HG02588 (cell line): Measurements from ENCODE around the gene CORO1C.
"Not testable (repeated sequence)": the region's sequence is repeated elsewhere in the genome, so short reads cannot be mapped to it uniquely, and the experiment has no call there.

Source experiments
- ATAC-seq: cut with Tn5 transposase; IDR thresholded peaks from one replicate; pipeline ENCODE4 v1.9.1; 2021; ENCODE audit warnings: mild to moderate bottlenecking, moderate library complexity; ENCODE audit not compliant: unreplicated experiment

CORO1C gene

GRCh38 chr12:108755481-108755880 is 24.2 kb upstream of the CORO1C start:
- ATAC-seq = no peak

- no peak for ATAC-seq
Measured at GRCh38 chr12:108753976-108754375, 22.7 kb upstream of the CORO1C start.

- ATAC-seq = no peak
Measured at GRCh38 chr12:108752387-108752786, 21.1 kb upstream of the CORO1C start.

- no peak for ATAC-seq
Measured at GRCh38 chr12:108751821-108752220, 20.5 kb upstream of the CORO1C start.

- not testable (repeated sequence) for ATAC-seq
Measured at GRCh38 chr12:108751003-108751402, 19.7 kb upstream of the CORO1C start.

- ATAC-seq = no peak
Measured at GRCh38 chr12:108750526-108750925, 19.2 kb upstream of the CORO1C start.

- no peak for ATAC-seq
Measured at GRCh38 chr12:108747563-108747962, 16.2 kb upstream of the CORO1C start.

- ATAC-seq = no peak
Measured at GRCh38 chr12:108745641-108746040, 14.3 kb upstream of the CORO1C start.

GRCh38 chr12:108744021-108744897 is 12.9 kb upstream of the CORO1C start:
- no peak for ATAC-seq

- no peak for ATAC-seq
Measured at GRCh38 chr12:108738170-108738569, 6.9 kb upstream of the CORO1C start.

GRCh38 chr12:108735855-108736254 is 4.5 kb upstream of the CORO1C start:
- ATAC-seq = no peak

GRCh38 chr12:108734200-108734906 is 3.0 kb upstream of the CORO1C start:
- ATAC-seq = no peak

- not testable (repeated sequence) for ATAC-seq
Measured at GRCh38 chr12:108733230-108733531, 1.9 kb upstream of the CORO1C start.

- no peak for ATAC-seq
Measured at GRCh38 chr12:108732489-108733229, 1.3 kb upstream of the CORO1C start.

GRCh38 chr12:108731866-108732461 is 646 bp upstream of the CORO1C start:
- ATAC-seq = peak; percentile 52

GRCh38 chr12:108730365-108731104 is 783 bp downstream of the CORO1C start:
- ATAC-seq = no peak

GRCh38 chr12:108729612-108730364 is 1.5 kb downstream of the CORO1C start:
- no peak for ATAC-seq

GRCh38 chr12:108728820-108729611 is 2.3 kb downstream of the CORO1C start:
- ATAC-seq = no peak
